ENCODE measurements around the gene ETNPPL.

ETNPPL gene

GRCh38 chr4:108696160-108696559 is 66.7 kb downstream of the ETNPPL start:
- Histone ChIP-seq H3K4me1 (ENCODE audit: low read length) (no peaks in the 10 kb centered on the region), H2AFZ (ENCODE audit: low read depth, low read length) (no peak overlapping the region), H3K36me3 (replicated peaks; ENCODE audit: low read depth, low read length) (no peaks in the 10 kb centered on the region), H3K4me2 (ENCODE audit: low read length) (no peak overlapping the region), H4K20me1 (ENCODE audit: insufficient read depth, low read length) (no peaks in the 10 kb centered on the region), H3K4me3 (ENCODE audit: low read length) (no peak overlapping the region), H3K79me2 (ENCODE audit: low read length) (no peaks in the 10 kb centered on the region), H3K9me3 (ENCODE audit: insufficient read depth, low read length) (no peaks in the 10 kb centered on the region), H3K27me3 (ENCODE audit: low read depth, low read length) (no peaks in the 10 kb centered on the region), H3K27ac (ENCODE audit: low read length) (no peak overlapping the region), H3K9ac (ENCODE audit: low read length) (no peak overlapping the region)
- TF ChIP-seq CTCF (IDR thresholded peaks at IDR 0.05; ENCODE audit: low read depth, low read length) = no peak
- TF ChIP-seq EZH2phosphoT487 (IDR thresholded peaks at IDR 0.05; ENCODE audit: low read depth) = no peak

GRCh38 chr4:108695062-108695461 is 67.8 kb downstream of the ETNPPL start:
- Histone ChIP-seq H2AFZ (ENCODE audit: low read depth, low read length) (no peak overlapping the region), H3K27ac (ENCODE audit: low read length) (no peak overlapping the region), H3K4me1 (ENCODE audit: low read length) (no peaks in the 10 kb centered on the region), H3K27me3 (ENCODE audit: low read depth, low read length) (no peaks in the 10 kb centered on the region), H4K20me1 (ENCODE audit: insufficient read depth, low read length) (no peaks in the 10 kb centered on the region), H3K9me3 (ENCODE audit: insufficient read depth, low read length) (no peaks in the 10 kb centered on the region), H3K4me2 (ENCODE audit: low read length) (no peak overlapping the region), H3K36me3 (replicated peaks; ENCODE audit: low read depth, low read length) (no peaks in the 10 kb centered on the region), H3K4me3 (ENCODE audit: low read length) (no peak overlapping the region), H3K9ac (ENCODE audit: low read length) (no peak overlapping the region), H3K79me2 (ENCODE audit: low read length) (no peaks in the 10 kb centered on the region)
- TF ChIP-seq CTCF (IDR thresholded peaks at IDR 0.05; ENCODE audit: low read depth, low read length) (no peak), EZH2phosphoT487 (IDR thresholded peaks at IDR 0.05; ENCODE audit: low read depth) (no peak)

- H3K36me3 ChIP-seq (replicated peaks; ENCODE audit: low read depth, low read length) = no peaks in the 10 kb centered on the region
- H3K27ac ChIP-seq (ENCODE audit: low read length) = no peak overlapping the region
- no peak overlapping the region for H3K4me3 ChIP-seq (ENCODE audit: low read length)
- H3K79me2 ChIP-seq (ENCODE audit: low read length) = no peaks in the 10 kb centered on the region
- H2AFZ ChIP-seq (ENCODE audit: low read depth, low read length) = no peak overlapping the region
- no peaks in the 10 kb centered on the region for H4K20me1 ChIP-seq (ENCODE audit: insufficient read depth, low read length)
- H3K4me1 ChIP-seq (ENCODE audit: low read length) = no peaks in the 10 kb centered on the region
- H3K4me2 ChIP-seq (ENCODE audit: low read length) = no peak overlapping the region
- TF ChIP-seq CTCF (IDR thresholded peaks at IDR 0.05; ENCODE audit: low read depth, low read length) (no peak), EZH2phosphoT487 (IDR thresholded peaks at IDR 0.05; ENCODE audit: low read depth) (no peak)
- no peaks in the 10 kb centered on the region for H3K27me3 ChIP-seq (ENCODE audit: low read depth, low read length)
- no peak overlapping the region for H3K9ac ChIP-seq (ENCODE audit: low read length)
- no peaks in the 10 kb centered on the region for H3K9me3 ChIP-seq (ENCODE audit: insufficient read depth, low read length)
These were observed 68.4 kb downstream of the ETNPPL start for GRCh38 chr4:108694423-108694822.

GRCh38 chr4:108693819-108694218 is 69.0 kb downstream of the ETNPPL start:
- Histone ChIP-seq H3K4me2 (ENCODE audit: low read length) (no peak overlapping the region), H3K4me3 (ENCODE audit: low read length) (no peak overlapping the region), H3K9me3 (ENCODE audit: insufficient read depth, low read length) (no peaks in the 10 kb centered on the region), H3K27me3 (ENCODE audit: low read depth, low read length) (no peaks in the 10 kb centered on the region), H3K36me3 (replicated peaks; ENCODE audit: low read depth, low read length) (no peaks in the 10 kb centered on the region), H3K4me1 (ENCODE audit: low read length) (no peaks in the 10 kb centered on the region), H3K9ac (ENCODE audit: low read length) (no peak overlapping the region), H3K27ac (ENCODE audit: low read length) (no peak overlapping the region), H2AFZ (ENCODE audit: low read depth, low read length) (no peak overlapping the region), H4K20me1 (ENCODE audit: insufficient read depth, low read length) (no peaks in the 10 kb centered on the region), H3K79me2 (ENCODE audit: low read length) (no peaks in the 10 kb centered on the region)
- TF ChIP-seq EZH2phosphoT487 (IDR thresholded peaks at IDR 0.05; ENCODE audit: low read depth) (no peak), CTCF (IDR thresholded peaks at IDR 0.05; ENCODE audit: low read depth, low read length) (no peak)

Measured in OCI-LY3 (cell line).